ENCODE measurements around the gene INSIG1.

DNA sequence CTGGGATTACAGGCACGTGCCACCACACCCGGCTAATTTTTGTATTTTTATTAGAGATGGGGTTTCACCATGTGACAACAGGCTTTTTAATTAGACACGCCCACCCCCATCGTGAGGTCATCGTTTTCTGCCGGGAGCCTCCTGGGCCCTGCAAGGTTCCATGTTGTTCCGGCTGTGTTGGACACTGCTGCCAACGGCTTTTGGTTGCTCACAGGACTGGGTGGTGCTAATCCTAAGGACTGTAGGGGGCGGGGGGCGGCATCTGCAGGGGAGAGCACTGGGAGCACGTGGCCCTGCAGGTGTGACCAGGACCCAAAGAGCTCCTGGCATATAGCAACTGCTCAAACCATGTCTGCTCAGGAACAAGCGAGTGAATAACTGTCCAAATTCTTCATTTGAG is 29.5 kb upstream of the INSIG1 start:
- TF ChIP-seq, protein P1, sequence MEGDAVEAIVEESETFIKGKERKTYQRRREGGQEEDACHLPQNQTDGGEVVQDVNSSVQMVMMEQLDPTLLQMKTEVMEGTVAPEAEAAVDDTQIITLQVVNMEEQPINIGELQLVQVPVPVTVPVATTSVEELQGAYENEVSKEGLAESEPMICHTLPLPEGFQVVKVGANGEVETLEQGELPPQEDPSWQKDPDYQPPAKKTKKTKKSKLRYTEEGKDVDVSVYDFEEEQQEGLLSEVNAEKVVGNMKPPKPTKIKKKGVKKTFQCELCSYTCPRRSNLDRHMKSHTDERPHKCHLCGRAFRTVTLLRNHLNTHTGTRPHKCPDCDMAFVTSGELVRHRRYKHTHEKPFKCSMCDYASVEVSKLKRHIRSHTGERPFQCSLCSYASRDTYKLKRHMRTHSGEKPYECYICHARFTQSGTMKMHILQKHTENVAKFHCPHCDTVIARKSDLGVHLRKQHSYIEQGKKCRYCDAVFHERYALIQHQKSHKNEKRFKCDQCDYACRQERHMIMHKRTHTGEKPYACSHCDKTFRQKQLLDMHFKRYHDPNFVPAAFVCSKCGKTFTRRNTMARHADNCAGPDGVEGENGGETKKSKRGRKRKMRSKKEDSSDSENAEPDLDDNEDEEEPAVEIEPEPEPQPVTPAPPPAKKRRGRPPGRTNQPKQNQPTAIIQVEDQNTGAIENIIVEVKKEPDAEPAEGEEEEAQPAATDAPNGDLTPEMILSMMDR (IDR thresholded peaks at IDR 0.05) = no peak
- TF ChIP-seq RAD21 (IDR thresholded peaks at IDR 0.05; ENCODE audit: low read length) = no peak

All from SK-N-SH (cell line).